ENCODE results near the gene GPT2. TPM values are rescaled to one million over a fixed set of nuclear protein-coding genes. Genes with fewer than 3 reads are reported as not detected.

The GPT2 gene
- total RNA-seq, 1 donor from 2014 or later, result 15.7 TPM

- H3K4me3 ChIP-seq (ENCODE audit: low read length in 3 of 3), result no peak overlapping the region
- peaks cover 0 to 2% (median 0%) of the 10 kb centered on the region in 3 donors for H3K27me3 ChIP-seq (ENCODE audit: control insufficient read depth in 3 of 3, insufficient read depth in 3 of 3, low read length in 3 of 3)
- H3K36me3 ChIP-seq (ENCODE audit: control insufficient read depth in 3 of 3, insufficient read depth in 3 of 3, low read length in 3 of 3), result no peaks in the 10 kb centered on the region
- peaks cover 3 to 4% (median 4%) of the 10 kb centered on the region in 3 donors for H3K4me1 ChIP-seq (ENCODE audit: control insufficient read depth in 3 of 3, insufficient read depth in 3 of 3, low read length in 3 of 3)
- no peaks in the 10 kb centered on the region for H3K9me3 ChIP-seq (ENCODE audit: control insufficient read depth in 3 of 3, low read length in 3 of 3)
- H3K9ac ChIP-seq (ENCODE audit: low read depth in 1 of 3, low read length in 3 of 3), result no peak overlapping the region
- no peak overlapping the region for H3K27ac ChIP-seq (ENCODE audit: low read depth, low read length)
These were observed 33.3 kb upstream of the GPT2 start for GRCh38 chr16:46850619-46851555.

DNA sequence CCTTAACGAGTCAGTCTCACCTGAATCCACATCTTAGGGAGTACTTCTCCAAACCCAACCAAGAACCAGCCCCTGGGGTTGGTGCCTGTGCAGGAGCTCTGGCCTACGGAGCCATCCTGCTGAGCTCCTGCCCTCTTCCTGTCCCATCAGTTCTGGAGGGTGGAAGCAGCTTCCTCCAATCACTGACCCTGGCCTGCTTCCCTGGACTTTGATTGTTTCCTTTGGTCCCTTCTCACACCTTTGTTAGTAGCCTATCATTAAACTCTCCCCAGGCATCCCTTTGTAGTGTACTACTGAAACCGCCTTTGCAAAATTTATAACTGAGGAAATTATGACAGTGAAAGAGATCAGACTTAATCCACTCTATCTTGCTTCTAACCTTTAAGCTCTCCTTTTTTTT, 32.0 kb upstream of the GPT2 start:
- Histone ChIP-seq H3K27me3 (ENCODE audit: control insufficient read depth in 3 of 3, insufficient read depth in 3 of 3, low read length in 3 of 3) (no peaks in the 10 kb centered on the region), H3K36me3 (ENCODE audit: control insufficient read depth in 3 of 3, insufficient read depth in 3 of 3, low read length in 3 of 3) (no peaks in the 10 kb centered on the region), H3K4me3 (ENCODE audit: low read length in 3 of 3) (no peak overlapping the region), H3K9me3 (ENCODE audit: control insufficient read depth in 3 of 3, low read length in 3 of 3) (no peaks in the 10 kb centered on the region), H3K27ac (ENCODE audit: low read depth, low read length) (no peak overlapping the region), H3K9ac (ENCODE audit: low read depth in 1 of 3, low read length in 3 of 3) (no peak overlapping the region), H3K4me1 (ENCODE audit: control insufficient read depth in 3 of 3, insufficient read depth in 3 of 3, low read length in 3 of 3) (peaks cover 3 to 5% (median 5%) of the 10 kb centered on the region in 3 donors)

DNA sequence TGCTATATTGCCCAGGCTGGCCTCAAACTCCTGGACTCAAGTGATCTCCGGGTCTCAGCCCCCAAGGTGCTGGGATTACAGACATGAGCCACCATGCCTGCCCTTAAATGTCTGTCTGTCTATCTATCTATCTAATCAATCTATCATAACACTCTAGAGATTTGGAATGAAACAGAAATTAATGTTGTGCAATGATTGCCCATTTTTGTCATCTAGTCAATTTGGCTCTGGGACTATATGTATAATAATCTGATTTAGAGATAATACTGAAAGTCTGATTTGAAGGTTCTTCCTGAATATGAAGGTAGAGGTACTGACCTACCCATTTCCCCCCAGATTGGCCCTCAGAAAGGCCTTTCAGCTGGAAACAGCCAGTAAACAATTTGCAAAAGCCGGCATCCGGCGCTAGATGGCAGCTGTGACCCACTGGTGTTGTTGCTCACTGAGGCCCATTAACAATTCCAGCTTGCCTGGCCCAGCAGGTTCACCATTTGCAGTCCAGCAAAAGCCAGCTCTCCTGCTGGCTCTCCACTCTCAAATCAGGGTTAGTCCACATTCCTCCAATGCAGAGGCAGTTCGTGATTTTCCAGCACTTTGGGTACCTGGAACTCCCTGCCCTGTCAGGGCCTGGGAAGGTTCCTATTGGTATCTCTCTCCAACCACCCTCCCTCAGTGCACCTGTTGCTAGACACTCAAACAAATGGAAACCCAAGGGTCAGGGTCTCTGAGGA, 30.3 kb upstream of the GPT2 start:
- no peak overlapping the region for H3K4me3 ChIP-seq (ENCODE audit: low read length in 3 of 3)
- H3K9ac ChIP-seq (ENCODE audit: low read depth in 1 of 3, low read length in 3 of 3), result peak overlapping the region in 2 of 3 donors; percentile 45 to 64
- no peaks in the 10 kb centered on the region for H3K27me3 ChIP-seq (ENCODE audit: control insufficient read depth in 3 of 3, insufficient read depth in 3 of 3, low read length in 3 of 3)
- H3K9me3 ChIP-seq (ENCODE audit: control insufficient read depth in 3 of 3, low read length in 3 of 3), result no peaks in the 10 kb centered on the region
- H3K4me1 ChIP-seq (ENCODE audit: control insufficient read depth in 3 of 3, insufficient read depth in 3 of 3, low read length in 3 of 3), result peaks cover 13 to 19% (median 19%) of the 10 kb centered on the region in 3 donors
- H3K36me3 ChIP-seq (ENCODE audit: control insufficient read depth in 3 of 3, insufficient read depth in 3 of 3, low read length in 3 of 3), result no peaks in the 10 kb centered on the region
- peak overlapping the region; percentile 15 for H3K27ac ChIP-seq (ENCODE audit: low read depth, low read length)

DNA sequence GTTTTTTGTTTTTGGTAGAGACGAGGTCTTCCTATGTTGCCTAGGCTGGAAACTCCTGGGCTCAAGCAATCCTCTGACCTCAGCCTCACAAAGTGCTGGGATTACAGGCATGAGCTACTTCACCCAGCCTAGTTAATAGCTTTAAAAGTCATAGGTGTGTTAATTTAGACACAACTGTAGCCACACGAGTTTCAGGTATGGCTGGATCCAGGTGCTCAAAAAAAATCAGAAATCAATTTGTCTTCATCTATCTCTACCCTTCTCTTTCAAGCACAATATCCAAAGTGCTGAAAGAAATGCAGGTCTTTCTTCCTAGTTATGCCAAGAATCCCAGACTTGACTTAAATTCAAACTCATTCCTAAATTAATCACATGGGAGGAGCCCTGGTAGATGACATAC, 29.3 kb upstream of the GPT2 start:
- peaks cover 13 to 19% (median 19%) of the 10 kb centered on the region in 3 donors for H3K4me1 ChIP-seq (ENCODE audit: control insufficient read depth in 3 of 3, insufficient read depth in 3 of 3, low read length in 3 of 3)
- H3K27me3 ChIP-seq (ENCODE audit: control insufficient read depth in 3 of 3, insufficient read depth in 3 of 3, low read length in 3 of 3), result no peaks in the 10 kb centered on the region

DNA sequence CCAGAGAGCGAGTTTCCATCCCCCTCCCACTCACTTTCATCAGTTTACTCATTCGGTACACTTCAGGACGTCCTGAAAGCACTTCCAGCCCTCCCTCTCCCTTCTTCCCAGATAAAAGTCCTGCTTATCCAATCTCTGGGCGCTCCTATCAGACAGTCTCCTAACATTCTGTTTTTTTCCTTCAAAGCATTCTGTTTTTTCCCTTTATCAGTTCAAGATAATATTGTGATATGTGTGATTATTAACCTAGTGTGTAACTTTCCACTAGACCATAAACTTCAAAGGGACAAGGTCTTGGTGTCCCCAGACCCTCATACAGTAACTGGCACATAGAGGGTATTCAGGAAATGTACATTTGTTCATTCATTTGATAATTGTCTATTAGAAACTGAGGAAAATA, 28.8 kb upstream of the GPT2 start:
- H3K4me1 ChIP-seq (ENCODE audit: control insufficient read depth in 3 of 3, insufficient read depth in 3 of 3, low read length in 3 of 3), result peaks cover 13 to 19% (median 19%) of the 10 kb centered on the region in 3 donors
- no peak overlapping the region for H3K4me3 ChIP-seq (ENCODE audit: low read length in 3 of 3)
- H3K9me3 ChIP-seq (ENCODE audit: control insufficient read depth in 3 of 3, low read length in 3 of 3), result no peaks in the 10 kb centered on the region
- H3K27ac ChIP-seq (ENCODE audit: low read depth, low read length), result no peak overlapping the region
- H3K9ac ChIP-seq (ENCODE audit: low read depth in 1 of 3, low read length in 3 of 3), result no peak overlapping the region
- no peaks in the 10 kb centered on the region for H3K27me3 ChIP-seq (ENCODE audit: control insufficient read depth in 3 of 3, insufficient read depth in 3 of 3, low read length in 3 of 3)
- no peaks in the 10 kb centered on the region for H3K36me3 ChIP-seq (ENCODE audit: control insufficient read depth in 3 of 3, insufficient read depth in 3 of 3, low read length in 3 of 3)

More for the DNA sequence above, 29.3 kb upstream of the GPT2 start:
- H3K27ac ChIP-seq (ENCODE audit: low read depth, low read length), result no peak overlapping the region
- no peak overlapping the region for H3K4me3 ChIP-seq (ENCODE audit: low read length in 3 of 3)
- no peaks in the 10 kb centered on the region for H3K36me3 ChIP-seq (ENCODE audit: control insufficient read depth in 3 of 3, insufficient read depth in 3 of 3, low read length in 3 of 3)
- no peak overlapping the region for H3K9ac ChIP-seq (ENCODE audit: low read depth in 1 of 3, low read length in 3 of 3)
- no peaks in the 10 kb centered on the region for H3K9me3 ChIP-seq (ENCODE audit: control insufficient read depth in 3 of 3, low read length in 3 of 3)

- H3K27me3 ChIP-seq (ENCODE audit: control insufficient read depth in 3 of 3, insufficient read depth in 3 of 3, low read length in 3 of 3), result no peaks in the 10 kb centered on the region
- H3K9me3 ChIP-seq (ENCODE audit: control insufficient read depth in 3 of 3, low read length in 3 of 3), result no peaks in the 10 kb centered on the region
- peak overlapping the region in 1 of 3 donors; percentile 54 for H3K9ac ChIP-seq (ENCODE audit: low read depth in 1 of 3, low read length in 3 of 3)
- H3K4me3 ChIP-seq (ENCODE audit: low read length in 3 of 3), result no peak overlapping the region
- peaks cover 15 to 19% (median 19%) of the 10 kb centered on the region in 3 donors for H3K4me1 ChIP-seq (ENCODE audit: control insufficient read depth in 3 of 3, insufficient read depth in 3 of 3, low read length in 3 of 3)
- H3K36me3 ChIP-seq (ENCODE audit: control insufficient read depth in 3 of 3, insufficient read depth in 3 of 3, low read length in 3 of 3), result no peaks in the 10 kb centered on the region
- peak overlapping the region; percentile 69 for H3K27ac ChIP-seq (ENCODE audit: low read depth, low read length)
These were observed 26.7 kb upstream of the GPT2 start for GRCh38 chr16:46857368-46857945.

- Histone ChIP-seq H3K4me1 (ENCODE audit: control insufficient read depth in 3 of 3, insufficient read depth in 3 of 3, low read length in 3 of 3) (peaks cover 16 to 25% (median 19%) of the 10 kb centered on the region in 3 donors), H3K4me3 (ENCODE audit: low read length in 3 of 3) (no peak overlapping the region), H3K9me3 (ENCODE audit: control insufficient read depth in 3 of 3, low read length in 3 of 3) (no peaks in the 10 kb centered on the region), H3K27me3 (ENCODE audit: control insufficient read depth in 3 of 3, insufficient read depth in 3 of 3, low read length in 3 of 3) (no peaks in the 10 kb centered on the region), H3K36me3 (ENCODE audit: control insufficient read depth in 3 of 3, insufficient read depth in 3 of 3, low read length in 3 of 3) (no peaks in the 10 kb centered on the region), H3K9ac (ENCODE audit: low read depth in 1 of 3, low read length in 3 of 3) (peak overlapping the region; percentile 17 to 54 (median 27)), H3K27ac (ENCODE audit: low read depth, low read length) (peak overlapping the region; percentile 69)
These were observed 26.0 kb upstream of the GPT2 start for GRCh38 chr16:46858151-46858550.

DNA sequence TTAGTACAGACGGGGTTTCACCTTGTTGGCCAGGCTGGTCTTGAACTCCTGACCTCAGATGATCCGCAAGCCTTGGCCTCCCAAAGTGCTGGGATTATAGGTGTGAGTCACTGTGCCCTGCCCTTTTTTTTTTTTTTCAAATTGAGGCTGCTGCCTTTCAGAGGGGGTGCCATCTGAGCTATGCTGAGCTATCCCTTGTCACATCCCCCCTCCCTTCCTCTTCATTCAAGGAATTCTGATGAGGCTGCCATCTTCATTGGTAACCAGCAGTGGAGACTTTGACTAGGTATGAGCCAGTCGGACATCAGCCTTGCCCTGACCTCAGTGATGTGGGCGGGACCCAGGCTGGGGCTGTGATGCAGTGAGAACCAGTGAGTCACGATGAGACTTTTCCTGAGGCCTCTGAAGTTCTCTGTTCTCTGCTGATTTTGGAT, 24.4 kb upstream of the GPT2 start:
- no peak overlapping the region for H3K27ac ChIP-seq (ENCODE audit: low read depth, low read length)
- H3K9me3 ChIP-seq (ENCODE audit: control insufficient read depth in 3 of 3, low read length in 3 of 3), result no peaks in the 10 kb centered on the region
- H3K9ac ChIP-seq (ENCODE audit: low read depth in 1 of 3, low read length in 3 of 3), result no peak overlapping the region
- peaks cover 15 to 21% (median 17%) of the 10 kb centered on the region in 3 donors for H3K4me1 ChIP-seq (ENCODE audit: control insufficient read depth in 3 of 3, insufficient read depth in 3 of 3, low read length in 3 of 3)
- H3K36me3 ChIP-seq (ENCODE audit: control insufficient read depth in 3 of 3, insufficient read depth in 3 of 3, low read length in 3 of 3), result no peaks in the 10 kb centered on the region
- no peak overlapping the region for H3K4me3 ChIP-seq (ENCODE audit: low read length in 3 of 3)
- no peaks in the 10 kb centered on the region for H3K27me3 ChIP-seq (ENCODE audit: control insufficient read depth in 3 of 3, insufficient read depth in 3 of 3, low read length in 3 of 3)

DNA sequence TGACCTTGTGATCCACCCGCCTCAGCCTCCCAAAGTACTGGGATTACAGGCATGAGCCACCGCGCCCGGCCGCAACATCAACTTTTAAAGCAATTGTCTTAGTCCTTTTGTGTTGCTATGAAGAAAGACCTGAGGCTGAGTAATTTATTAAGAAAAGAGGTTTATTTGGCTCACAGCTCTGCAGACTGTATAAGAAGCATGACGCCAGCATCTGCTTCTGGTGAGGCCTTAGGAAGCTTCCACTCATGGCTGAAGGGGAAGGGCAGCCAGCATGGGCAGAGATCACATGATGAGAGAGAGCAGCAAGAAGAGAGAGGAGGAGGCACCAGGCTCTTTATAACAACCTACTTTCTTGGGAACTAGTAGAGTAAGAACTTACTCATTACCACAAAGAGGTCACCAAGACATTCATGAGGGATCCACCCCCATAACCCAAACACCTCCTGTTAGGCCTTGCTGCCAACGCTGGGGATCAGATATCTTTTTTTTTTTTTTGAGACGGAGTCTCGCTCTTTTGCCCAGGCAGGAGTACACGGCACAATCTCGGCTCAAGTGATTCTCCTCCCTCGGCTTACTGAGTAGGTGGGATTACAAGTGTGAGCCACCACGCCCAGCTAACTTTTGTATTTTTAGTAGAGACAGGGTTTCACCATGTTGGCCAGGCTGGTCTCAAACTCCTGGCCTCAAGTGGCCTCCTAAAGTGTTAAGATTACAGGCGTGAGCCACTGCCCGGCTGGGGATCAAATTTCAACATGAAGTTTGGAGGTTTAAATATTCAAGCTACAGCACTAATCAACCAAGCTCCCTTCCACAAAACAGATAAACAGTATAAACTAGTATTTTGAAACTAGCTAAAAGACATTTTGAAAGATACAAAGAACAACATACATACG, 21.4 kb upstream of the GPT2 start:
- Histone ChIP-seq H3K27me3 (ENCODE audit: control insufficient read depth in 3 of 3, insufficient read depth in 3 of 3, low read length in 3 of 3) (no peaks in the 10 kb centered on the region), H3K27ac (ENCODE audit: low read depth, low read length) (no peak overlapping the region), H3K4me3 (ENCODE audit: low read length in 3 of 3) (no peak overlapping the region), H3K36me3 (ENCODE audit: control insufficient read depth in 3 of 3, insufficient read depth in 3 of 3, low read length in 3 of 3) (no peaks in the 10 kb centered on the region), H3K9me3 (ENCODE audit: control insufficient read depth in 3 of 3, low read length in 3 of 3) (no peaks in the 10 kb centered on the region), H3K4me1 (ENCODE audit: control insufficient read depth in 3 of 3, insufficient read depth in 3 of 3, low read length in 3 of 3) (peaks cover 9 to 12% (median 12%) of the 10 kb centered on the region in 3 donors), H3K9ac (ENCODE audit: low read depth in 1 of 3, low read length in 3 of 3) (no peak overlapping the region)

All from skeletal muscle tissue (tissue), 4 donors.